Fibroblast of lung (primary cell): ENCODE measurements around the gene CCDC69. TPM values are rescaled to one million over a fixed set of nuclear protein-coding genes. Genes with fewer than 3 reads are reported as not detected.

Experiments
- DNase-seq, 2 donors: peaks; one replicate each; pipeline versions ENCODE4 v3.0.0 to v3.0.0-alpha.2; 2010; ENCODE audit warnings: low read depth in 2 of 2
- H2AFZ ChIP-seq: 2 replicates; pipeline ENCODE4 v1.5.1; 2012; ENCODE audit warnings: low read length, control low read depth, inconsistent platforms
- H3K27ac ChIP-seq: 2 replicates; pipeline ENCODE4 v1.5.1; 2011; ENCODE audit warnings: low read length, control low read depth; ENCODE audit not compliant: insufficient read depth
- H3K27me3 ChIP-seq: 2 replicates; pipeline ENCODE4 v1.5.1; 2011; ENCODE audit warnings: mild to moderate bottlenecking, low read length; ENCODE audit not compliant: control insufficient read depth, insufficient read depth
- H3K36me3 ChIP-seq: 2 replicates; pipeline ENCODE4 v1.5.1; 2011; ENCODE audit warnings: low read length; ENCODE audit not compliant: control insufficient read depth, insufficient read depth
- H3K4me1 ChIP-seq: 2 replicates; pipeline ENCODE4 v1.5.1; 2011; ENCODE audit warnings: low read length; ENCODE audit not compliant: control insufficient read depth, insufficient read depth; ENCODE audit errors: extremely low read depth
- H3K4me2 ChIP-seq: 2 replicates; pipeline ENCODE4 v1.5.1; 2011; ENCODE audit warnings: low read length, control low read depth; ENCODE audit not compliant: insufficient read depth; ENCODE audit errors: extremely low read depth
- H3K4me3 ChIP-seq, 4 experiments: fragments of 200-600 bp in 1 of 4; sonication (generic) in 1 of 4; replicated peaks in 1 of 4; 2 replicates each; pipeline ENCODE4 v1.5.1; 2011 to 2016; ENCODE audit warnings: low read length in 4 of 4, low read depth in 3 of 4, mild to moderate bottlenecking in 3 of 4, control low read depth in 2 of 4, inconsistent platforms in 1 of 4, mixed read lengths in 1 of 4; ENCODE audit not compliant: insufficient read depth in 1 of 4; ENCODE audit errors: control extremely low read depth in 1 of 4
- H3K79me2 ChIP-seq: 2 replicates; pipeline ENCODE4 v1.5.1; 2012; ENCODE audit warnings: mild to moderate bottlenecking, low read length, inconsistent platforms; ENCODE audit not compliant: control insufficient read depth, insufficient read depth
- H3K9ac ChIP-seq: 2 replicates; pipeline ENCODE4 v1.5.1; 2011; ENCODE audit warnings: mild to moderate bottlenecking, low read length, control low read depth; ENCODE audit not compliant: insufficient read depth
- H3K9me3 ChIP-seq: 2 replicates; pipeline ENCODE4 v1.5.1; 2012; ENCODE audit warnings: low read depth, low read length; ENCODE audit not compliant: control insufficient read depth, insufficient read depth
- H4K20me1 ChIP-seq: 2 replicates; pipeline ENCODE4 v1.5.1; 2011; ENCODE audit warnings: low read length; ENCODE audit not compliant: control insufficient read depth, insufficient read depth; ENCODE audit errors: extremely low read depth
- EZH2 ChIP-seq: IDR thresholded peaks from 2 replicates; pipeline ENCODE4 v1.5.1; 2012; ENCODE audit warnings: low read length, control low read depth, mild to moderate bottlenecking; ENCODE audit errors: missing control alignments
- polyA plus RNA-seq, 2 donors: library from polyadenylated mRNA; depleted of rRNA in 1 of 2; stranded (reverse) in 1 of 2; unstranded in 1 of 2; fragments of >200 nt; gene quantifications; 2 replicates each; pipeline ENCODE4 v1.2.1, GENCODE V29; 2011 to 2012; ENCODE audit warnings: missing spikeins in 1 of 2
- total RNA-seq: library from RNA; depleted of rRNA; stranded (reverse); fragments of >200 nt; gene quantifications from 2 replicates; pipeline ENCODE4 v1.2.1, GENCODE V29; 2014
- TF ChIP-seq, protein P1 (sequence below), 2 donors: IDR thresholded peaks in 1 of 2; conservative IDR thresholded peaks in 1 of 2; 1 replicate in 1 of 2; 2 replicates in 1 of 2; pipeline ENCODE4 v1.5.1; 2011 to 2012; ENCODE audit warnings: low read length in 2 of 2, control low read depth in 1 of 2, inconsistent platforms in 1 of 2, low read depth in 1 of 2, mild to moderate bottlenecking in 1 of 2

CCDC69 gene
- total and polyA plus RNA-seq, 2 donors (not counting 1 experiment from before 2014, with no cell fraction given) = 1.5 to 4.0 TPM

- Histone ChIP-seq H4K20me1 (no peaks in the 10 kb centered on the region), H3K27ac (no peak overlapping the region), H3K27me3 (peaks cover 2% of the 10 kb centered on the region), H3K4me1 (peaks cover 2% of the 10 kb centered on the region), H3K79me2 (no peaks in the 10 kb centered on the region), H2AFZ (no peak overlapping the region), H3K9ac (no peak overlapping the region), H3K36me3 (no peaks in the 10 kb centered on the region), H3K9me3 (no peaks in the 10 kb centered on the region), H3K4me2 (no peak overlapping the region), H3K4me3 (no peak overlapping the region)
- no peak for DNase-seq
- TF ChIP-seq, protein P1, sequence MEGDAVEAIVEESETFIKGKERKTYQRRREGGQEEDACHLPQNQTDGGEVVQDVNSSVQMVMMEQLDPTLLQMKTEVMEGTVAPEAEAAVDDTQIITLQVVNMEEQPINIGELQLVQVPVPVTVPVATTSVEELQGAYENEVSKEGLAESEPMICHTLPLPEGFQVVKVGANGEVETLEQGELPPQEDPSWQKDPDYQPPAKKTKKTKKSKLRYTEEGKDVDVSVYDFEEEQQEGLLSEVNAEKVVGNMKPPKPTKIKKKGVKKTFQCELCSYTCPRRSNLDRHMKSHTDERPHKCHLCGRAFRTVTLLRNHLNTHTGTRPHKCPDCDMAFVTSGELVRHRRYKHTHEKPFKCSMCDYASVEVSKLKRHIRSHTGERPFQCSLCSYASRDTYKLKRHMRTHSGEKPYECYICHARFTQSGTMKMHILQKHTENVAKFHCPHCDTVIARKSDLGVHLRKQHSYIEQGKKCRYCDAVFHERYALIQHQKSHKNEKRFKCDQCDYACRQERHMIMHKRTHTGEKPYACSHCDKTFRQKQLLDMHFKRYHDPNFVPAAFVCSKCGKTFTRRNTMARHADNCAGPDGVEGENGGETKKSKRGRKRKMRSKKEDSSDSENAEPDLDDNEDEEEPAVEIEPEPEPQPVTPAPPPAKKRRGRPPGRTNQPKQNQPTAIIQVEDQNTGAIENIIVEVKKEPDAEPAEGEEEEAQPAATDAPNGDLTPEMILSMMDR (conservative IDR thresholded peaks at IDR 0.05 in 1 of 2, IDR thresholded peaks at IDR 0.05 in 1 of 2; ENCODE audit: low read depth in 1 of 2, low read length in 2 of 2) = no peak
- TF ChIP-seq EZH2 = no peak
Measured at GRCh38 chr5:151225071-151225470, 1.2 kb upstream of the CCDC69 start.

DNA sequence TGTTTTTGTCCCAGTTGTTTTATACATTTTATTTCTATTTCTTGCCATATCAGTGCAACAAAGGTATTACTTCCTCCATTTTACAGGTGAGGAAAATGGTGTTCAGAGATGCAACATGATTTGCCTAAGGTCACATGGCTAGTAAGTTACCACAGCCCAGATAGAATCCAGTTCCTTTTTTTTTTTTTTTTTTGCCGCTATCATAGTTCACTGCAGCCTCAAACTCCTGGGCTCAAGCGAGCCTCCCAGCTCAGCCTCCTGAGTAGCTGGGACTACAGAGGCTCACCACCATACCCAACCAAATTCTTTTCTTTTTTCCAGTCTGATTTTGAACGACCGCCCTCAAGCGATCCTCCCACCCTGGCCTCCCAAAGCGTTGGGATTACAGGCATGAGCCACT is 480 bp upstream of the CCDC69 start:
- no peaks in the 10 kb centered on the region for H3K36me3 ChIP-seq
- no peaks in the 10 kb centered on the region for H4K20me1 ChIP-seq
- H2AFZ ChIP-seq = no peak overlapping the region
- TF ChIP-seq, protein P1 (conservative IDR thresholded peaks at IDR 0.05 in 1 of 2, IDR thresholded peaks at IDR 0.05 in 1 of 2; ENCODE audit: low read depth in 1 of 2, low read length in 2 of 2) = no peak
- TF ChIP-seq EZH2 = no peak
- H3K27me3 ChIP-seq = no peaks in the 10 kb centered on the region
- no peak overlapping the region for H3K27ac ChIP-seq
- peak overlapping the region in 3 of 4 experiments; percentile 42 to 77 (median 63) for H3K4me3 ChIP-seq
- H3K4me2 ChIP-seq = peak overlapping the region; percentile 89
- H3K4me1 ChIP-seq = peaks cover 2% of the 10 kb centered on the region
- no peak overlapping the region for H3K9ac ChIP-seq
- H3K9me3 ChIP-seq = no peaks in the 10 kb centered on the region
- DNase-seq = no peak
- H3K79me2 ChIP-seq = no peaks in the 10 kb centered on the region

GRCh38 chr5:151222790-151223446 is 974 bp downstream of the CCDC69 start:
- Histone ChIP-seq H4K20me1 (no peaks in the 10 kb centered on the region), H3K79me2 (no peaks in the 10 kb centered on the region), H3K27ac (no peak overlapping the region), H3K4me2 (no peak overlapping the region), H3K36me3 (no peaks in the 10 kb centered on the region), H3K4me3 (peak overlapping the region in 2 of 4 experiments; percentile 42 to 63), H2AFZ (no peak overlapping the region), H3K9me3 (no peaks in the 10 kb centered on the region), H3K9ac (no peak overlapping the region), H3K27me3 (no peaks in the 10 kb centered on the region), H3K4me1 (peaks cover 2% of the 10 kb centered on the region)
- no peak for DNase-seq
- TF ChIP-seq EZH2 = no peak
- TF ChIP-seq, protein P1 (conservative IDR thresholded peaks at IDR 0.05 in 1 of 2, IDR thresholded peaks at IDR 0.05 in 1 of 2; ENCODE audit: low read depth in 1 of 2, low read length in 2 of 2) = no peak
